ENCODE measurements around the gene NRGN.

The NRGN gene

GRCh38 chr11:124742555-124742954, 2.8 kb downstream of the NRGN start:
- no peak overlapping the region for H3K4me3 ChIP-seq (ENCODE audit: low read depth, low read length)
- no peak for DNase-seq
- no peak overlapping the region for H3K27ac ChIP-seq
- H3K36me3 ChIP-seq (replicated peaks): no peaks in the 10 kb centered on the region
- in situ Hi-C loops (cut with HindIII; ENCODE audit: low pct_ligation_motif_present, low sequenced_read_pairs): no loop called here
- H3K27me3 ChIP-seq (replicated peaks): peaks cover 2% of the 10 kb centered on the region
- TF ChIP-seq CTCF (IDR thresholded peaks at IDR 0.05; ENCODE audit: low read depth, low read length, missing control alignments): no peak

DNA sequence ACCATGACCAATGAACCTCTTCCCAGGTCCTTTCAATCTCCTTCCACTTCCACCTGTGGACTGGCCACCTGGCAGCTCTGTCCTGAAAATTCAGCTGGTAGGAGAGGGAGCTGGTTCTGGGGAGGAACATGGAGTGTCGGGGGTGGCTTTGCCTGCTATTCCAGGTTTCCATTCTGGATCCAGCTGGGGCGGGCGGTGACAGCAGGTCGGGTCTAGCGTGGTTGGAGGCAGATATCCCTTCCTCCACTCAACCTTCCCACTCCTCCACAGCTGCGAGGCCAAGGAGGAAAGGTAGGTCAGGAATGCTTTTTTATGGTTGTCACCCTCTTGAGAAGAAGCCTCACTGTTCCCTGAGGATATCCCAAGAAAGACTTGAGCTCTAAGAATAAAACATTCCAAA, 3.3 kb downstream of the NRGN start:
- Histone ChIP-seq H3K4me3 (ENCODE audit: low read depth, low read length) (no peak overlapping the region), H3K27me3 (replicated peaks) (peaks cover 2% of the 10 kb centered on the region), H3K36me3 (replicated peaks) (no peaks in the 10 kb centered on the region), H3K27ac (no peak overlapping the region)
- no peak for DNase-seq
- in situ Hi-C loops (cut with HindIII; ENCODE audit: low pct_ligation_motif_present, low sequenced_read_pairs): no loop called here
- TF ChIP-seq CTCF (IDR thresholded peaks at IDR 0.05; ENCODE audit: low read depth, low read length, missing control alignments): no peak

- no peaks in the 10 kb centered on the region for H3K36me3 ChIP-seq (replicated peaks)
- in situ Hi-C loops (cut with HindIII; ENCODE audit: low pct_ligation_motif_present, low sequenced_read_pairs): no loop called here
- DNase-seq: no peak
- TF ChIP-seq CTCF (IDR thresholded peaks at IDR 0.05; ENCODE audit: low read depth, low read length, missing control alignments): no peak
- peak overlapping the region; percentile 68 for H3K4me3 ChIP-seq (ENCODE audit: low read depth, low read length)
- H3K27me3 ChIP-seq (replicated peaks): no peaks in the 10 kb centered on the region
- no peak overlapping the region for H3K27ac ChIP-seq
Measured at GRCh38 chr11:124745270-124745834, 5.6 kb downstream of the NRGN start.

DNA sequence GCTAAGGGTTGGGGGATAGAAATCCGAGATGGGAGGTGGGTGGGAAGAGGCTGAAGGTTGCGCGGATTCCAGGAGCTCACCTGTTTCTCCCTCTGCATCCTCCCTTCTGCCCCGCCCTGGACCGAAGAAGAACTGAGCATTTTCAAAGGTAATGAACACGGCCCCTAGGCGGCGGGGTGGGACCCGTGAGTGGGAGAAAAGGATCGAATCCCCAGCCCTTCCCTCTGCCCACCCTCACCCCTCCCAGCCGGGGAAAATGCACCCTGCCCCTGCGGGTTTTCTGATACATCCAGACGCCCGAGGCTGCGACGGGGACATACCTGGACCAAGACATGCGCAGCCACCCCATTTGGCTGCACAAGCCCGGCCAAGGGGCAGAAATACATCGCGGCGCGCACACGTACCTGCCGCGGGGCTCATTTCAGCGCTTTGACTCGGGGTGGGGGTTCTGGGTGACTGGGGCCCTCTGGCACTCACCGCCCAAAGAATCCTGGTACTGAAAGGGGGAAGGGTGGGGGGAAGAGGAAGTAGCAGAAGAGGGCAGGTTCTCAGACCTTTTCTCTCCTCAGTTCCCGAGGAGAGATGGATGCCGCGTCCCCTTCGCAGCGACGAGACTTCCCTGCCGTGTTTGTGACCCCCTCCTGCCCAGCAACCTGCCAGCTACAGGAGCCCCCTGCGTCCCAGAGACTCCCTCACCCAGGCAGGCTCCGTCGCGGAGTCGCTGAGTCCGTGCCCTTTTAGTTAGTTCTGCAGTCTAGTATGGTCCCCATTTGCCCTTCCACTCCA, 6.3 kb downstream of the NRGN start:
- in situ Hi-C loops (cut with HindIII; ENCODE audit: low pct_ligation_motif_present, low sequenced_read_pairs): no loop called here
- peak; percentile 57 for TF ChIP-seq CTCF (IDR thresholded peaks at IDR 0.05; ENCODE audit: low read depth, low read length, missing control alignments)
- no peak for DNase-seq
- Histone ChIP-seq H3K27ac (no peak overlapping the region), H3K4me3 (ENCODE audit: low read depth, low read length) (peak overlapping the region; percentile 68), H3K36me3 (replicated peaks) (no peaks in the 10 kb centered on the region), H3K27me3 (replicated peaks) (no peaks in the 10 kb centered on the region)

GRCh38 chr11:124746621-124747243, 7.0 kb downstream of the NRGN start:
- peak; percentile 77 for TF ChIP-seq CTCF (IDR thresholded peaks at IDR 0.05; ENCODE audit: low read depth, low read length, missing control alignments)
- H3K4me3 ChIP-seq (ENCODE audit: low read depth, low read length): peak overlapping the region; percentile 68
- in situ Hi-C loops (cut with HindIII; ENCODE audit: low pct_ligation_motif_present, low sequenced_read_pairs): no loop called here
- DNase-seq: peak; percentile 78
- no peaks in the 10 kb centered on the region for H3K27me3 ChIP-seq (replicated peaks)
- peak overlapping the region; percentile 45 for H3K27ac ChIP-seq
- no peaks in the 10 kb centered on the region for H3K36me3 ChIP-seq (replicated peaks)
